ENCODE data around the gene NDC1. TPM values are rescaled to one million over a fixed set of nuclear protein-coding genes. Genes with fewer than 3 reads are reported as not detected.

The NDC1 gene
- total RNA-seq, 4 donors from 2014 or later, result 1.1 to 11.1 (median 8.0) TPM

DNA sequence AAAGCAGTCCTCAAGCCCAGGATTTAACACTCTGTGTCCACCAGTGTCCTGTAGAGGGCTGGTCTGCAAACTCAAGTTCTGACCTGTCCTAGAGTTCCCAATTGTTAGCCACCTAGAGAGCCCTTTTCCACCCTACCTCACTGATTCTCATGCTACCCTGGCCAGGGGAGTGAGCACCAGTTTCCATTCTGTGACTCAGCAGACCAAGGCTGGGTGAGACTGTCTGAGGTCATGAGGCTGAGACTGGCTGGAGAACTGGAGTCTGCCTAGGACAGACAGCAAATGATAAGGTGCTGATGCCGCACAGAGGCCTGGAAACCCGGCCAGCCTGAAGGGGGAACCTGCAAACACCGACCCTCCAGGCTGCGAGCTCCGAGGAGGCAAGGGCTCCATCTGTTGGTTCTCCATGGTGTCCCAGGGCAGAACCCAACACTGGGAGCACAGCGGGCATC is 112.8 kb downstream of the NDC1 start:
- in situ Hi-C loops (cut with MboI; ENCODE audit: low pct_ligation_motif_present in 1 of 4, low pct_unique_long_range_greater_than_20kb in 1 of 4, low sequenced_read_pairs in 3 of 4), result no loop called here
- TF ChIP-seq, protein P1, sequence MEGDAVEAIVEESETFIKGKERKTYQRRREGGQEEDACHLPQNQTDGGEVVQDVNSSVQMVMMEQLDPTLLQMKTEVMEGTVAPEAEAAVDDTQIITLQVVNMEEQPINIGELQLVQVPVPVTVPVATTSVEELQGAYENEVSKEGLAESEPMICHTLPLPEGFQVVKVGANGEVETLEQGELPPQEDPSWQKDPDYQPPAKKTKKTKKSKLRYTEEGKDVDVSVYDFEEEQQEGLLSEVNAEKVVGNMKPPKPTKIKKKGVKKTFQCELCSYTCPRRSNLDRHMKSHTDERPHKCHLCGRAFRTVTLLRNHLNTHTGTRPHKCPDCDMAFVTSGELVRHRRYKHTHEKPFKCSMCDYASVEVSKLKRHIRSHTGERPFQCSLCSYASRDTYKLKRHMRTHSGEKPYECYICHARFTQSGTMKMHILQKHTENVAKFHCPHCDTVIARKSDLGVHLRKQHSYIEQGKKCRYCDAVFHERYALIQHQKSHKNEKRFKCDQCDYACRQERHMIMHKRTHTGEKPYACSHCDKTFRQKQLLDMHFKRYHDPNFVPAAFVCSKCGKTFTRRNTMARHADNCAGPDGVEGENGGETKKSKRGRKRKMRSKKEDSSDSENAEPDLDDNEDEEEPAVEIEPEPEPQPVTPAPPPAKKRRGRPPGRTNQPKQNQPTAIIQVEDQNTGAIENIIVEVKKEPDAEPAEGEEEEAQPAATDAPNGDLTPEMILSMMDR (IDR thresholded peaks at IDR 0.05), result no peak
- TF ChIP-seq POLR2A (IDR thresholded peaks at IDR 0.05) (no peak), EP300 (IDR thresholded peaks at IDR 0.05; ENCODE audit: low read depth) (no peak), POLR2AphosphoS5 (IDR thresholded peaks at IDR 0.05) (no peak)
- intact Hi-C loops (cut with DNase I; ENCODE audit: low total_unique reads), result no loop called here
- no peak overlapping the region for H3K4me3 ChIP-seq
- H3K9me3 ChIP-seq, result no peaks in the 10 kb centered on the region
- no peak for DNase-seq
- no peaks in the 10 kb centered on the region for H3K27me3 ChIP-seq
- no peaks in the 10 kb centered on the region for H3K4me1 ChIP-seq
- H3K27ac ChIP-seq, result no peak overlapping the region
- H3K36me3 ChIP-seq, result no peaks in the 10 kb centered on the region
- 67 to 80% methylated on average over 1 to 5 of the region's 6 CpGs for WGBS, 2 donors (ENCODE audit: low coverage in 1 of 2)

- no peak for DNase-seq
- no peaks in the 10 kb centered on the region for H3K9me3 ChIP-seq
- H3K27me3 ChIP-seq, result no peaks in the 10 kb centered on the region
- H3K27ac ChIP-seq, result no peak overlapping the region
- H3K4me1 ChIP-seq, result no peaks in the 10 kb centered on the region
- in situ Hi-C loops (cut with MboI; ENCODE audit: low pct_ligation_motif_present in 1 of 4, low pct_unique_long_range_greater_than_20kb in 1 of 4, low sequenced_read_pairs in 3 of 4), result no loop called here
- intact Hi-C loops (cut with DNase I; ENCODE audit: low total_unique reads), result no loop called here
- H3K4me3 ChIP-seq, result no peak overlapping the region
- H3K36me3 ChIP-seq, result no peaks in the 10 kb centered on the region
- TF ChIP-seq EP300 (IDR thresholded peaks at IDR 0.05; ENCODE audit: low read depth), result no peak
- TF ChIP-seq POLR2AphosphoS5 (IDR thresholded peaks at IDR 0.05), result no peak
- TF ChIP-seq POLR2A (IDR thresholded peaks at IDR 0.05), result no peak
- TF ChIP-seq, protein P1 (IDR thresholded peaks at IDR 0.05), result no peak
- WGBS, 2 donors (ENCODE audit: low coverage in 1 of 2), result 90% methylated on average over 1 of the region's 1 CpG; no CpG with 5 or more reads in 1 of the 2 donors
Measured at GRCh38 chr1:53722025-53722424, 116.1 kb downstream of the NDC1 start.

DNA sequence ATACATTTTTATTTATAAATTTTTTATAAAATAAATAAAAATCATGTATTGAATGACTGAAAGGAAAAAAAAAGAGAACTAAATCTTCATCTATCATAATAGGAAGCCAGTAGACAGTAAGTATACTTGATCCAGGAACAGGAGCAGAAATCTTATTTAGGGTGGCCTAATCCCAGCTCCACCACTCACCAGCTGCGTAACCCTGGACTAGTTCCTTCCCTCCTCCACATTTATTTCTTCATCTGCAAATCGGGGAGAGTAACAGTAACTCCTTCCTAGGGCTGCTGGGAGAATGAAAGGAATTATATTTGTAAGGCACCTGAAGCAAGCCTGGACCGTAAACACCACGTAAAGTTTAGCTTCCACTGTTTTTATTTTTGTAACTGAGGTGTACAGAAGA is 117.0 kb downstream of the NDC1 start:
- H3K27ac ChIP-seq, result no peak overlapping the region
- intact Hi-C loops (cut with DNase I; ENCODE audit: low total_unique reads) (no loop called here), in situ Hi-C loops (cut with MboI; ENCODE audit: low pct_ligation_motif_present in 1 of 4, low pct_unique_long_range_greater_than_20kb in 1 of 4, low sequenced_read_pairs in 3 of 4) (no loop called here)
- 75% methylated on average over 4 of the region's 4 CpGs for WGBS, 2 donors (ENCODE audit: low coverage in 1 of 2)
- no peaks in the 10 kb centered on the region for H3K27me3 ChIP-seq
- no peak for DNase-seq
- TF ChIP-seq POLR2AphosphoS5 (IDR thresholded peaks at IDR 0.05) (no peak), EP300 (IDR thresholded peaks at IDR 0.05; ENCODE audit: low read depth) (no peak), POLR2A (IDR thresholded peaks at IDR 0.05) (no peak)
- TF ChIP-seq, protein P1 (IDR thresholded peaks at IDR 0.05), result no peak
- no peaks in the 10 kb centered on the region for H3K36me3 ChIP-seq
- H3K4me3 ChIP-seq, result no peak overlapping the region
- no peaks in the 10 kb centered on the region for H3K9me3 ChIP-seq
- H3K4me1 ChIP-seq, result no peaks in the 10 kb centered on the region

- in situ Hi-C loops (cut with MboI; ENCODE audit: low pct_ligation_motif_present in 1 of 4, low pct_unique_long_range_greater_than_20kb in 1 of 4, low sequenced_read_pairs in 3 of 4) (no loop called here), intact Hi-C loops (cut with DNase I; ENCODE audit: low total_unique reads) (no loop called here)
- Histone ChIP-seq H3K36me3 (no peaks in the 10 kb centered on the region), H3K27me3 (no peaks in the 10 kb centered on the region), H3K4me1 (no peaks in the 10 kb centered on the region), H3K4me3 (no peak overlapping the region), H3K9me3 (no peaks in the 10 kb centered on the region), H3K27ac (no peak overlapping the region)
- WGBS, 2 donors (ENCODE audit: low coverage in 1 of 2), result 73 to 75% methylated on average over 2 of the region's 2 CpGs
- TF ChIP-seq EP300 (IDR thresholded peaks at IDR 0.05; ENCODE audit: low read depth) (no peak), POLR2AphosphoS5 (IDR thresholded peaks at IDR 0.05) (no peak), POLR2A (IDR thresholded peaks at IDR 0.05) (no peak)
- TF ChIP-seq, protein P1 (IDR thresholded peaks at IDR 0.05), result no peak
- no peak for DNase-seq
Measured at GRCh38 chr1:53719469-53719868, 118.6 kb downstream of the NDC1 start.

All from transverse colon (tissue), 4 donors.